BLaER1 (cell line): ENCODE data around the gene PDK2.

Experiments
- H3K27ac ChIP-seq: shearing (Covaris generic); formaldehyde crosslinking; 2 replicates; pipeline ENCODE4 v1.8.1; 2022
- H3K27me3 ChIP-seq: shearing (Covaris generic); formaldehyde crosslinking; 2 replicates; pipeline ENCODE4 v1.8.1; 2022
- H3K36me3 ChIP-seq: shearing (Covaris generic); formaldehyde crosslinking; 2 replicates; pipeline ENCODE4 v1.8.1; 2022
- H3K4me1 ChIP-seq: shearing (Covaris generic); formaldehyde crosslinking; 2 replicates; pipeline ENCODE4 v1.8.1; 2022
- H3K4me2 ChIP-seq: shearing (Covaris generic); formaldehyde crosslinking; 2 replicates; pipeline ENCODE4 v1.8.1; 2022
- H3K4me3 ChIP-seq: shearing (Covaris generic); formaldehyde crosslinking; 2 replicates; pipeline ENCODE4 v1.8.1; 2022
- H3K9ac ChIP-seq: shearing (Covaris generic); formaldehyde crosslinking; 2 replicates; pipeline ENCODE4 v1.8.1; 2022
- H3K9me3 ChIP-seq: shearing (Covaris generic); formaldehyde crosslinking; 2 replicates; pipeline ENCODE4 v1.8.1; 2022
- H4K20me1 ChIP-seq: shearing (Covaris generic); formaldehyde crosslinking; 2 replicates; pipeline ENCODE4 v1.8.1; 2022
- Cebpa-rat ChIP-seq: shearing (Covaris generic); IDR thresholded peaks from 2 replicates; pipeline ENCODE4 v1.8.1; 2022

Gene PDK2

GRCh38 chr17:50132104-50132794 is 37.1 kb downstream of the PDK2 start:
- Histone ChIP-seq H3K9ac (no peak overlapping the region), H3K4me3 (no peak overlapping the region), H3K4me1 (peaks cover 20% of the 10 kb centered on the region), H3K4me2 (no peak overlapping the region), H3K9me3 (peaks cover 4% of the 10 kb centered on the region; the same call in 1 of the 2 replicates), H3K27me3 (peaks cover 54% of the 10 kb centered on the region), H3K27ac (no peak overlapping the region), H4K20me1 (peaks cover 65% of the 10 kb centered on the region), H3K36me3 (peaks cover 47% of the 10 kb centered on the region)
- no peak for TF ChIP-seq Cebpa-rat

- Histone ChIP-seq H3K9ac (no peak overlapping the region), H3K4me2 (no peak overlapping the region), H4K20me1 (peaks cover 75% of the 10 kb centered on the region)
These were observed 38.0 kb downstream of the PDK2 start for GRCh38 chr17:50133028-50133768.

GRCh38 chr17:50133769-50134099 is 38.6 kb downstream of the PDK2 start:
- H3K27ac ChIP-seq = no peak overlapping the region
- no peak for TF ChIP-seq Cebpa-rat

More at GRCh38 chr17:50133028-50133768, 38.0 kb downstream of the PDK2 start:
- Histone ChIP-seq H3K4me1 (peaks cover 11% of the 10 kb centered on the region), H3K4me3 (no peak overlapping the region), H3K27ac (no peak overlapping the region), H3K36me3 (peaks cover 56% of the 10 kb centered on the region), H3K9me3 (peaks cover 4% of the 10 kb centered on the region; the same call in 1 of the 2 replicates), H3K27me3 (peaks cover 44% of the 10 kb centered on the region)
- no peak for TF ChIP-seq Cebpa-rat

DNA sequence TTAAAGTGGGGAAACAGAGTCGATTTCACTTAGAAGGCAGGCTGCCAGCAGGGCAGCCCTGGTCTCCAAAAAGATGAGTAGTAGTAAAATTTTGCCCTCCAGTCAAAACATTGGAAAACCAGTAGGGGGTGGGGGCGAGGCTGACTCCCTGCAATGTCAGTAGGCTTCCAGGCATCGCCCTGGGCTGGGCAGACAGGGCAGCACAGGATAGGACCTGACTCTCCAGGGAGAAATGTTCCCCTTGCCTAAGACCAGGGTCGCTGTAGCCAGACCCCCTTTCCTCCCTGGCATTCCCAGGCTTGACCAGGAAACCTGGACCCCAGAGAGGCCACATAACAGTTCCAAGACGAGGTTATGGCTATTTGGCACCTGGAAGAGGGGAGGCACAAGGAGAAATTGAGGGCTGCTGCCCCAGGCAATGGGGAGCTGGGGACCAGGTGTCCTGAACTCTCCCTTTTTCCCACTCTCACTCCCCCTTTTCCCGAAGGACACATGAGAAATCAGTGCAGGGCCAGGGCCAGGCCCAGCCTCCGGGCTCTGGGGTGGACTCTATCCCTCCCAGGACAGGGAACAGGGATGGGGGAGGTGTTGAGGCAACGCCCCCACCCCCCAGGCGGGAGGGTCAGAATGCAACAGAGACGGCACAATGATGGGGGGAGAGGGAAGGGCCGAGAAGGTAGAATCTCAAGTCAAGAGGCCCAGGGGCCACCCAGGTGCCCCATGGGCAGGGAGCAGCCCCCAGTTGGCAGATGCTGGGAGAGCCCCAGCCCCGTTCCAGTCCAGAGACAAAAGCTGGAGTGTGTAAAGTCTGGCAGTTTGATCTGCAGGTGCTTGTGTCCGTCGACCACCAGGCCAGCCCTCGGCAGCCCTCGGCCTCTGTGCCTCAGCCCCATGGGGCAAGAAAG is 39.3 kb downstream of the PDK2 start:
- no peaks in the 10 kb centered on the region for H3K9me3 ChIP-seq
- no peak overlapping the region for H3K27ac ChIP-seq
- TF ChIP-seq Cebpa-rat = no peak
- H3K27me3 ChIP-seq = peaks cover 32% of the 10 kb centered on the region
- H3K4me2 ChIP-seq = no peak overlapping the region
- peaks cover 69% of the 10 kb centered on the region for H3K36me3 ChIP-seq
- H3K4me1 ChIP-seq = peaks cover 4% of the 10 kb centered on the region; the same call in 1 of the 2 replicates
- no peak overlapping the region for H3K4me3 ChIP-seq
- no peak overlapping the region for H3K9ac ChIP-seq
- H4K20me1 ChIP-seq = peaks cover 87% of the 10 kb centered on the region

More at GRCh38 chr17:50133769-50134099, 38.6 kb downstream of the PDK2 start:
- no peak overlapping the region for H3K4me2 ChIP-seq
- no peak overlapping the region for H3K9ac ChIP-seq
- peaks cover 61% of the 10 kb centered on the region for H3K36me3 ChIP-seq
- H3K4me3 ChIP-seq = no peak overlapping the region
- H3K27me3 ChIP-seq = peaks cover 39% of the 10 kb centered on the region
- H3K4me1 ChIP-seq = peaks cover 7% of the 10 kb centered on the region
- no peaks in the 10 kb centered on the region; the same call in 1 of the 2 replicates for H3K9me3 ChIP-seq
- H4K20me1 ChIP-seq = peaks cover 80% of the 10 kb centered on the region

DNA sequence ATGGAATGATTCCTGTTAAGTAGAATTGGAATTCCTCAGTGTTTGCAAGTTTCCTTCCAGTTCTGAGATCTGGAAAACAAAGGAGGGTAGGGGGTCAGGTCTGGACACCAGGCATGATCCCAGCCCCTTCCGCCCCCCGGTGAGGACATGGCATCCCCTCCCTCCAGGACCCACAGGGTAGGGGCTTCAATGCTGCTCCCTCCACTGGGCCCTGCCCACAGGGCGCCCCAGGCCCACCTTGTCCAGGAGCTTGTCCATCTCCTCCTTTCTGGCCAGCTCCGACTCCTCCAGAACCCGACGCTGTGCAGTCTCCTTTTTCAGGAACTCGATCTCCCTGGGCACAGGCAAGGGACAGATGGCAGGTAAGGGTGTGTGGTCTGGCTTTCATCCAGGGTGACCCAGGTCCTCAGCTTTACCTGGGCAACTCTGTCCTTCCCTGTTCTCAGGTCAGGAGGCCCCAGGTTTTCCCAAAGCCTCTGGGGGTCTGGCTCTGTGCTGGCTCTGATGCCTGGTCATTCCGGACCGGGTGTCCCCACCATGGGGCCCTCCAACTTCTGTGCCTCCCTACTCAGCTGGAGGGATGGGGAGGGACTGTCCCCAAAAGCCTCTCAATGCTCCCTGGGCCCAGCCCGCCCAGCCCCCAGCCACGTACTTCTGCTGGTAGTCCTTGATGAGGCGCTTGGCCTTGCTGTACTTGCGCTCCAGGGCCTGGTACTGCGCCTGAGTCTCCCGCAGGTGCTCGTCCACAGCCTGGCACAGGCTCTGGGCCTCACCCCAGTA is 40.4 kb downstream of the PDK2 start:
- peaks cover 21% of the 10 kb centered on the region for H3K27me3 ChIP-seq
- no peak overlapping the region for H3K4me3 ChIP-seq
- no peak for TF ChIP-seq Cebpa-rat
- H3K4me2 ChIP-seq = no peak overlapping the region
- no peaks in the 10 kb centered on the region for H3K9me3 ChIP-seq
- H4K20me1 ChIP-seq = peaks cover 98% of the 10 kb centered on the region
- peaks cover 79% of the 10 kb centered on the region for H3K36me3 ChIP-seq
- no peak overlapping the region for H3K27ac ChIP-seq
- H3K4me1 ChIP-seq = peaks cover 7% of the 10 kb centered on the region
- H3K9ac ChIP-seq = no peak overlapping the region

- peaks cover 98% of the 10 kb centered on the region for H4K20me1 ChIP-seq
- H3K4me3 ChIP-seq = no peak overlapping the region
- H3K36me3 ChIP-seq = peaks cover 86% of the 10 kb centered on the region
- no peaks in the 10 kb centered on the region for H3K9me3 ChIP-seq
- peaks cover 14% of the 10 kb centered on the region for H3K27me3 ChIP-seq
- H3K4me2 ChIP-seq = no peak overlapping the region
- peaks cover 14% of the 10 kb centered on the region for H3K4me1 ChIP-seq
- H3K9ac ChIP-seq = no peak overlapping the region
- no peak overlapping the region for H3K27ac ChIP-seq
- no peak for TF ChIP-seq Cebpa-rat
These were observed 41.0 kb downstream of the PDK2 start for GRCh38 chr17:50136096-50136687.

DNA sequence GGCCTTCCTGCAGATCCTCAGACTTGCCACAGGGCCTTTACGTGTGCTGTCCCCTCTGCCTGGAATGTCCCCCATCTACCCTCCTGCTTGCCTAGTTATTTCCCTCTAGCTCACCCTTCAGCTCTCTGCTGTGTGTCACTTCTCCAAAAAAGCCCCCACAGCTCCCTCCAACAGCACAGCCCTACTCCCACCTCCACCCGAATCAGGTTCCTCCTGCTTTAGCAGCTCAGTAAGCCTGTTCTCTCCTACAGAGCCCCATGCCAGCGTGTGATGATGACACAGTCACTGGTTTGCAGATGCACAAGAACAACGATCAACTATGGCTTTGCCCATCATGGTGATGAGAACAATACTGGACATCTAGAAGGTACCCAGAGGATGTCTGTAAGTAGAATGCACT is 41.9 kb downstream of the PDK2 start:
- no peak for TF ChIP-seq Cebpa-rat
- H3K9ac ChIP-seq = no peak overlapping the region
- H3K27me3 ChIP-seq = peaks cover 6% of the 10 kb centered on the region
- peaks cover 98% of the 10 kb centered on the region for H4K20me1 ChIP-seq
- H3K36me3 ChIP-seq = peaks cover 95% of the 10 kb centered on the region
- H3K4me3 ChIP-seq = no peak overlapping the region
- no peaks in the 10 kb centered on the region for H3K9me3 ChIP-seq
- H3K4me1 ChIP-seq = peaks cover 23% of the 10 kb centered on the region
- H3K4me2 ChIP-seq = no peak overlapping the region
- H3K27ac ChIP-seq = no peak overlapping the region

DNA sequence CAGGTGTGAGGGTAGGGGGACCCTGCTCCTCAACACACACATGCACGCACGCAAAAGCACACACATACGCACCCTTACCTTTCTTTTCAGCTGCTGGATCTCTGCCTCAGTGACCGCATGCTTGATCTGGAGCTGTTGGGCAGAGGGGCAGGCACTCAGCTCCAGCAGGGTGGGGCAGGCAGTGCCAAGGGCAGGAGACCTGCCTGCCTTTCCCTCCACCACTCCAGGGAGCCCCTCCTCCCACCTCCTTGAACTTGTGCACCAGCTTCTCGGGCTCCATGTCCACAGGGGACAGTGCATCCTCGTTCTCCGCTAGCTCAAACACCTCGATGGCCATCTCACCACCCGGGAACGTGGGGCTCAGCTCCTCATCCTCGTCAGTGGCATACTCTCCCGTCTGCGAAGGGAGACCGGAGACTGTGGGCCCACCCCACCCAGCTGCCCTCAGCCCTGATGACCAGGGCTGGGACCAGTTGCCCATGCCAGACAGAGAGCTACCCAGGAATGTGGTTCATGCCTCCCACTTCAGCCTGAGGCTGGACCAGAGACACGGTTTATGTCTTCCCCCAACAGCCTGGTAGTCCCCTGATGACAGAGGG is 44.1 kb downstream of the PDK2 start:
- no peak overlapping the region for H3K27ac ChIP-seq
- no peak overlapping the region for H3K4me2 ChIP-seq
- no peak overlapping the region for H3K9ac ChIP-seq
- no peaks in the 10 kb centered on the region for H3K27me3 ChIP-seq
- H3K4me1 ChIP-seq = peaks cover 42% of the 10 kb centered on the region
- H3K9me3 ChIP-seq = no peaks in the 10 kb centered on the region
- H4K20me1 ChIP-seq = peaks cover 98% of the 10 kb centered on the region
- TF ChIP-seq Cebpa-rat = no peak
- no peak overlapping the region for H3K4me3 ChIP-seq
- peaks cover 98% of the 10 kb centered on the region for H3K36me3 ChIP-seq
